Measurements from ENCODE around the gene OR5A1.

OR5A1 gene

GRCh38 chr11:59415111-59415510 lies 21.2 kb upstream of the OR5A1 start:
- no peaks in the 10 kb centered on the region for H3K36me3 ChIP-seq (replicated peaks)
- H3K4me3 ChIP-seq (ENCODE audit: low read depth, low read length) = no peak overlapping the region
- no peaks in the 10 kb centered on the region for H3K27me3 ChIP-seq (replicated peaks)
- no peak overlapping the region for H3K27ac ChIP-seq
- no peak for TF ChIP-seq CTCF (IDR thresholded peaks at IDR 0.05; ENCODE audit: low read depth, low read length, missing control alignments)
- no peak for DNase-seq
- in situ Hi-C loops (cut with HindIII; ENCODE audit: low pct_ligation_motif_present, low sequenced_read_pairs) = no loop called here

GRCh38 chr11:59416613-59417012 lies 19.7 kb upstream of the OR5A1 start:
- Histone ChIP-seq H3K36me3 (replicated peaks) (no peaks in the 10 kb centered on the region), H3K4me3 (ENCODE audit: low read depth, low read length) (no peak overlapping the region), H3K27ac (no peak overlapping the region), H3K27me3 (replicated peaks) (no peaks in the 10 kb centered on the region)
- no peak for DNase-seq
- in situ Hi-C loops (cut with HindIII; ENCODE audit: low pct_ligation_motif_present, low sequenced_read_pairs) = no loop called here
- no peak for TF ChIP-seq CTCF (IDR thresholded peaks at IDR 0.05; ENCODE audit: low read depth, low read length, missing control alignments)

- in situ Hi-C loops (cut with HindIII; ENCODE audit: low pct_ligation_motif_present, low sequenced_read_pairs) = no loop called here
- Histone ChIP-seq H3K36me3 (replicated peaks) (no peaks in the 10 kb centered on the region), H3K4me3 (ENCODE audit: low read depth, low read length) (no peak overlapping the region), H3K27ac (no peak overlapping the region), H3K27me3 (replicated peaks) (no peaks in the 10 kb centered on the region)
- DNase-seq = no peak
- no peak for TF ChIP-seq CTCF (IDR thresholded peaks at IDR 0.05; ENCODE audit: low read depth, low read length, missing control alignments)
Measured at GRCh38 chr11:59417023-59417422, 19.2 kb upstream of the OR5A1 start.

- no peak for DNase-seq
- TF ChIP-seq CTCF (IDR thresholded peaks at IDR 0.05; ENCODE audit: low read depth, low read length, missing control alignments) = no peak
- Histone ChIP-seq H3K27ac (no peak overlapping the region), H3K27me3 (replicated peaks) (no peaks in the 10 kb centered on the region), H3K36me3 (replicated peaks) (no peaks in the 10 kb centered on the region), H3K4me3 (ENCODE audit: low read depth, low read length) (no peak overlapping the region)
- in situ Hi-C loops (cut with HindIII; ENCODE audit: low pct_ligation_motif_present, low sequenced_read_pairs) = no loop called here
Measured at GRCh38 chr11:59418156-59418555, 18.1 kb upstream of the OR5A1 start.

- no peaks in the 10 kb centered on the region for H3K36me3 ChIP-seq (replicated peaks)
- H3K4me3 ChIP-seq (ENCODE audit: low read depth, low read length) = no peak overlapping the region
- H3K27ac ChIP-seq = no peak overlapping the region
- no peaks in the 10 kb centered on the region for H3K27me3 ChIP-seq (replicated peaks)
- DNase-seq = no peak
- in situ Hi-C loops (cut with HindIII; ENCODE audit: low pct_ligation_motif_present, low sequenced_read_pairs) = no loop called here
- no peak for TF ChIP-seq CTCF (IDR thresholded peaks at IDR 0.05; ENCODE audit: low read depth, low read length, missing control alignments)
Measured at GRCh38 chr11:59423835-59424234, 12.4 kb upstream of the OR5A1 start.

GRCh38 chr11:59425131-59425530 lies 11.1 kb upstream of the OR5A1 start:
- no peak for TF ChIP-seq CTCF (IDR thresholded peaks at IDR 0.05; ENCODE audit: low read depth, low read length, missing control alignments)
- no peak for DNase-seq
- H3K36me3 ChIP-seq (replicated peaks) = no peaks in the 10 kb centered on the region
- H3K27me3 ChIP-seq (replicated peaks) = no peaks in the 10 kb centered on the region
- no peak overlapping the region for H3K4me3 ChIP-seq (ENCODE audit: low read depth, low read length)
- no peak overlapping the region for H3K27ac ChIP-seq
- in situ Hi-C loops (cut with HindIII; ENCODE audit: low pct_ligation_motif_present, low sequenced_read_pairs) = no loop called here

Measured in brain microvascular endothelial cell (primary cell).